ENCODE results near the gene CCS.

The CCS gene

DNA sequence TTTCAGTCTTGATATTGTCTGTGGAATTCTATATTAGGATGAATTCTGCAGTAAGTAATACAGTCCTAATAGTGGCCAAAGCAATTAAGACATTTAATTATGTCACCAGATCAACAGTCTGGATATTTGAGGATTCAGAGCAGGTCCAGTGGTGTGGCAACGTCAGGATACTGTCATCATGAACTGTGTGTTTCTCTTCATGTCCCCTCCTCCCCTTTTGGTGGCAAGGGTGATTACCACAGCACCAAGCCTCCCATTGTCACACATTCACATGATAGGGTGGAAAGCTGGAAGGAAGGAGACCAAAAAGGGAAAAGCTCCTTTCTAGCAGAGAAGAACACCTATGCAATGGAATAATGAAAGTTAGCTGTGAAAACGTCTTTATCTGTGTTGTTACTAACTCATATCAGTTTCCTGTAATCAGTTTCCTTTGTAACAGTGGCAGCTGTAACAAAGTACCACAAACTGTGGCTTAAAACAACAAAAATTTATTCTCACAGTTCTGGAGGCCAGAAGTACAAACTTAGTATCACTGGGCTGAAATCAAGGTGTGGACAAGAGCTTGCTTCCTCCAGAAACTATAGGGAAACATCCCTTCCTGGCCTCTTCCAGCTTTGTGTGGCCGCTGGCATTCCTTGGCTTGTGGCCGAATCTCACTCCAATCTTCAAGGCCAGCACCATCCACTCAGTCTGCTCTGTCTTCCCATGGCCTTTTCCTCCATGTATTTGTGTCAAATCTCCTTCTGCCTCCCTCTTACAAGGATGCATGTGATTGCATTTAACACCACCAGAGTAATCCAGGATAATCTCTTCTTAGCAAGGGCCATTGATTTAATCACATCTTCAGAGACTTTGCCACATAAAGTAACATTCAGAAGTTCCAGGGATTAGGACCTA is 17.0 kb downstream of the CCS start:
- no peak for TF ChIP-seq EGR1 (IDR thresholded peaks at IDR 0.05)
- TF ChIP-seq NFIC (IDR thresholded peaks at IDR 0.05): no peak
- TF ChIP-seq TEAD4 (IDR thresholded peaks at IDR 0.05): no peak
- TF ChIP-seq TCF12 (IDR thresholded peaks at IDR 0.05; ENCODE audit: low read depth): no peak
- no peak for TF ChIP-seq RAD21 (IDR thresholded peaks at IDR 0.05; ENCODE audit: low read depth)

DNA sequence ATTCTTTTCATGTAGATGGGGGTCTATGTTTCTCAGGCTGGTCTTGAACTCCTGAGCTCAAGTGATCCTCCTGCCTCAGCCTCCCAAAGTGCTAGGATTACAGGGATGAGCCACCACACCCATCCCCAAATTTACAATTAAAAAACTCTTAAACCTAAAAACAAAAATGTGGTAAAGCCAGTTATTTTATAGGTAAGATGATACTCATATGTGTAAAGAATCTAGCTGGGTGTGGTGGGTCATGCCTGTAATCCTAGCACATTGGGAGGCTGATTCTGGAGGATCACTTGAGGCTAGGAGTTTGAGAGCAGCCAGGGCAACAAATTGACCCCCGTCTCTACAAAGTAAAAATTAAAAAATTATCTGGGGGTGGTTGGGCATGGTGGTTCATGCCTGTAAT is 19.5 kb downstream of the CCS start:
- TF ChIP-seq CREB1 (IDR thresholded peaks at IDR 0.05; ENCODE audit: low read depth) (no peak), YY1 (IDR thresholded peaks at IDR 0.05; ENCODE audit: low read depth) (no peak), NFIC (IDR thresholded peaks at IDR 0.05) (no peak), ZBTB7A (IDR thresholded peaks at IDR 0.05; ENCODE audit: low read depth) (no peak), RAD21 (IDR thresholded peaks at IDR 0.05; ENCODE audit: low read depth) (no peak), EP300 (IDR thresholded peaks at IDR 0.05; ENCODE audit: borderline replicate concordance) (no peak), EGR1 (IDR thresholded peaks at IDR 0.05) (no peak)
- TF ChIP-seq, protein P1, sequence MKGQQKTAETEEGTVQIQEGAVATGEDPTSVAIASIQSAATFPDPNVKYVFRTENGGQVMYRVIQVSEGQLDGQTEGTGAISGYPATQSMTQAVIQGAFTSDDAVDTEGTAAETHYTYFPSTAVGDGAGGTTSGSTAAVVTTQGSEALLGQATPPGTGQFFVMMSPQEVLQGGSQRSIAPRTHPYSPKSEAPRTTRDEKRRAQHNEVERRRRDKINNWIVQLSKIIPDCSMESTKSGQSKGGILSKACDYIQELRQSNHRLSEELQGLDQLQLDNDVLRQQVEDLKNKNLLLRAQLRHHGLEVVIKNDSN (IDR thresholded peaks at IDR 0.05): no peak
- TF ChIP-seq, protein P2, sequence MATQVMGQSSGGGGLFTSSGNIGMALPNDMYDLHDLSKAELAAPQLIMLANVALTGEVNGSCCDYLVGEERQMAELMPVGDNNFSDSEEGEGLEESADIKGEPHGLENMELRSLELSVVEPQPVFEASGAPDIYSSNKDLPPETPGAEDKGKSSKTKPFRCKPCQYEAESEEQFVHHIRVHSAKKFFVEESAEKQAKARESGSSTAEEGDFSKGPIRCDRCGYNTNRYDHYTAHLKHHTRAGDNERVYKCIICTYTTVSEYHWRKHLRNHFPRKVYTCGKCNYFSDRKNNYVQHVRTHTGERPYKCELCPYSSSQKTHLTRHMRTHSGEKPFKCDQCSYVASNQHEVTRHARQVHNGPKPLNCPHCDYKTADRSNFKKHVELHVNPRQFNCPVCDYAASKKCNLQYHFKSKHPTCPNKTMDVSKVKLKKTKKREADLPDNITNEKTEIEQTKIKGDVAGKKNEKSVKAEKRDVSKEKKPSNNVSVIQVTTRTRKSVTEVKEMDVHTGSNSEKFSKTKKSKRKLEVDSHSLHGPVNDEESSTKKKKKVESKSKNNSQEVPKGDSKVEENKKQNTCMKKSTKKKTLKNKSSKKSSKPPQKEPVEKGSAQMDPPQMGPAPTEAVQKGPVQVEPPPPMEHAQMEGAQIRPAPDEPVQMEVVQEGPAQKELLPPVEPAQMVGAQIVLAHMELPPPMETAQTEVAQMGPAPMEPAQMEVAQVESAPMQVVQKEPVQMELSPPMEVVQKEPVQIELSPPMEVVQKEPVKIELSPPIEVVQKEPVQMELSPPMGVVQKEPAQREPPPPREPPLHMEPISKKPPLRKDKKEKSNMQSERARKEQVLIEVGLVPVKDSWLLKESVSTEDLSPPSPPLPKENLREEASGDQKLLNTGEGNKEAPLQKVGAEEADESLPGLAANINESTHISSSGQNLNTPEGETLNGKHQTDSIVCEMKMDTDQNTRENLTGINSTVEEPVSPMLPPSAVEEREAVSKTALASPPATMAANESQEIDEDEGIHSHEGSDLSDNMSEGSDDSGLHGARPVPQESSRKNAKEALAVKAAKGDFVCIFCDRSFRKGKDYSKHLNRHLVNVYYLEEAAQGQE (IDR thresholded peaks at IDR 0.05; ENCODE audit: low read depth): no peak

DNA sequence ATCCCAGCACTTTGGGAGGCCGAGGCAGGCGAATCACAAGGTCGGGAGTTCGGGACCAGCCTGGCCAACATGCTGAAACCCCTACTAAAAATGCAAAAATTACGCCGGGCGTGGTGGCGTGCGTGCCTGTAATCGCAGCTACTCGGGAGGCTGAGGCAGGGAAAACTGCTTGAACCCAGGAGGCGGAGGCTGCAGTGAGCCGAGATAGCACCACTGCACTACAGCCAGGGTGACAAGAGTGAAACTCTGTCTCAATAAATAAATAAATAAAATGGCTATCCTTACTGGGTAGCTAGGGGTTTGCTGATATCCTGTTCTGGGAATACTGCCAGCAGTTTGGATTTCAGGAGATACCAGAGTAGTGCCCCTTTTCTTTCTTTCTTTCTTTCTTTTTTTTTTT is 21.1 kb downstream of the CCS start:
- TF ChIP-seq CEBPB (IDR thresholded peaks at IDR 0.05): no peak
- no peak for TF ChIP-seq FOXM1 (IDR thresholded peaks at IDR 0.05; ENCODE audit: borderline replicate concordance, low read depth)
- TF ChIP-seq CREB1 (IDR thresholded peaks at IDR 0.05; ENCODE audit: low read depth): no peak
- TF ChIP-seq ZBTB7A (IDR thresholded peaks at IDR 0.05; ENCODE audit: low read depth): no peak
- no peak for TF ChIP-seq RAD21 (IDR thresholded peaks at IDR 0.05; ENCODE audit: low read depth)

DNA sequence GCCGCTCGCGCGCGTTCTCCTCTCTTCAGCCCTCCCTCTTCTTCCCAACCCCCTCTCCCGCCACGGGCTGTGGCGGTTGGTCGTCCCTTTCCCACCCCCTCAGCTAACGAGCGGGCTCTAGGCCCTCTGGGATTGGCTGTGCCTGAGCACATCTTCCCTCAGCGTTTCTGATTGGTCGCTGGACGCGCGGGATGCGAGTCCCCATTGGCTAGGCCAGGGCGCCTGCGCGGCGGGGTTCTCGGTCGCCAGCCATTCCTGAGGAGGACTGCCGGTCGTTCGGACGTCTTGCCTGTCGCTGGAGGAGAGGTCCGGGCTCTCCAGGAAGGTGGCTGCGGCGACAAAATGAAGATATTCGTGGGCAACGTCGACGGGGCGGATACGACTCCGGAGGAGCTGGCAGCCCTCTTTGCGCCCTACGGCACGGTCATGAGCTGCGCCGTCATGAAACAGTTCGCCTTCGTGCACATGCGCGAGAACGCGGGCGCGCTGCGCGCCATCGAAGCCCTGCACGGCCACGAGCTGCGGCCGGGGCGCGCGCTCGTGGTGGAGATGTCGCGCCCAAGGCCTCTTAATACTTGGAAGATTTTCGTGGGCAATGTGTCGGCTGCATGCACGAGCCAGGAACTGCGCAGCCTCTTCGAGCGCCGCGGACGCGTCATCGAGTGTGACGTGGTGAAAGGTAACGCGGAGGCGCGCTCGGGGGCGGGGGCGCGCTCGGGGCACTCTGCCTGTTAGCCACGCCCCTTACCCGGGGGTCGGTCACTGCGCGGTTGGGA is 23.6 kb downstream of the CCS start, which contains the start of gene RBM14:
Gene RBM14 (plus strand): TSS at position 252 of the 776 bp plus-strand sequence. CDS start 91 bp downstream, at position 343.
- TF ChIP-seq EGR1 (IDR thresholded peaks at IDR 0.05): no peak
- TF ChIP-seq NFIC (IDR thresholded peaks at IDR 0.05): no peak; the same call in 1 of the 2 replicates
- TF ChIP-seq, protein P1 (IDR thresholded peaks at IDR 0.05): 0 out of 2 replicates have a peak, but pooled peaks have one; percentile 13
- no peak; the same call in 1 of the 2 replicates for TF ChIP-seq TEAD4 (IDR thresholded peaks at IDR 0.05)
- TF ChIP-seq CEBPB (IDR thresholded peaks at IDR 0.05): no peak
- TF ChIP-seq CREB1 (IDR thresholded peaks at IDR 0.05; ENCODE audit: low read depth): peak; percentile 66
- TF ChIP-seq, protein P2 (IDR thresholded peaks at IDR 0.05; ENCODE audit: low read depth): no peak
- TF ChIP-seq FOXM1 (IDR thresholded peaks at IDR 0.05; ENCODE audit: borderline replicate concordance, low read depth): no peak
- TF ChIP-seq RAD21 (IDR thresholded peaks at IDR 0.05; ENCODE audit: low read depth): no peak
- no peak for TF ChIP-seq TCF12 (IDR thresholded peaks at IDR 0.05; ENCODE audit: low read depth)
- no peak for TF ChIP-seq EP300 (IDR thresholded peaks at IDR 0.05; ENCODE audit: borderline replicate concordance)
- peak; percentile 85 for TF ChIP-seq YY1 (IDR thresholded peaks at IDR 0.05; ENCODE audit: low read depth)
- TF ChIP-seq, protein P3, sequence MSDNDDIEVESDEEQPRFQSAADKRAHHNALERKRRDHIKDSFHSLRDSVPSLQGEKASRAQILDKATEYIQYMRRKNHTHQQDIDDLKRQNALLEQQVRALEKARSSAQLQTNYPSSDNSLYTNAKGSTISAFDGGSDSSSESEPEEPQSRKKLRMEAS (IDR thresholded peaks at IDR 0.05): peak; percentile 82
- peak; percentile 97 for TF ChIP-seq TAF1 (IDR thresholded peaks at IDR 0.05; ENCODE audit: low read depth)
- TF ChIP-seq ZBTB7A (IDR thresholded peaks at IDR 0.05; ENCODE audit: low read depth): no peak

DNA sequence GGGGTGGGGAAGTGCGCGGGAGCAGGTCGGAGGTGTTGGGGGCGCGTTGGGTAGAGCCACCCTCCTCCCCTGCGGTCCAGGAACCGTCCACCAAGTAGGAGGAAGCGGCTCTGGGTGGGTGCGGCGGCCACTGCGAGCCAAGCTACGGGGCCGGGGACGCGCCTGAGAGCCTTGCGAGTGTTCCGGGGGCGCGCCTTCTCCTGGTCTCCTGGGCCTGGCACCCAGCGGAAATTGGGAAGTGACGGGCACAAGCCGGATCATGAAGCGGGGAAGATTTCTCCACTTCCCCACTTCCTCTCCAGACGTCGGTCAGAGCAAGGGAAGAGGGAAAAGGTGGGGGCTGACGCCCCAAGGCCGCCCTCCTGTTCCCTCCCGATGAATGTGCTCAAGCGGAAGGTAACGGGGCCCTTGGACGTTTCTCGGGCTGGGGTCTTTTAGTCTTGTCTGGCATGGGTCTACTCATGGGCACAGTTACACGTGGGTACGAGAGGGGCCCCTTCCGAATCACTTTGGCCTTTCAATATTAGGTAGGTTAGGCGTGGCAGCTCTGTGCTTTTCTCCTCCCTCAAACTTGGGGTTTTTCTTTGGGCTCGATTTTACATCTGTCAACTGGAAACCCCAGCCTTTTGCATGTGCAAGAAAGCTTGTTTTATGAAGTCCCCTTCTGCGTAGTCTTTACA is 24.3 kb downstream of the CCS start:
- TF ChIP-seq RAD21 (IDR thresholded peaks at IDR 0.05; ENCODE audit: low read depth) (no peak), CREB1 (IDR thresholded peaks at IDR 0.05; ENCODE audit: low read depth) (no peak), FOXM1 (IDR thresholded peaks at IDR 0.05; ENCODE audit: borderline replicate concordance, low read depth) (no peak), ZBTB7A (IDR thresholded peaks at IDR 0.05; ENCODE audit: low read depth) (peak; percentile 49; the same call in 1 of the 2 replicates), EP300 (IDR thresholded peaks at IDR 0.05; ENCODE audit: borderline replicate concordance) (no peak), NFIC (IDR thresholded peaks at IDR 0.05) (no peak), TEAD4 (IDR thresholded peaks at IDR 0.05) (no peak; the same call in 1 of the 2 replicates), TCF12 (IDR thresholded peaks at IDR 0.05; ENCODE audit: low read depth) (no peak; the same call in 1 of the 2 replicates)
- TF ChIP-seq, protein P3 (IDR thresholded peaks at IDR 0.05): no peak
